Pancreas (tissue), 10 donors: Measurements from ENCODE around the gene HRH1. TPM values are rescaled to one million over a fixed set of nuclear protein-coding genes. Genes with fewer than 3 reads are reported as not detected.
"Not testable (repeated sequence)": the region's sequence is repeated elsewhere in the genome, so short reads cannot be mapped to it uniquely, and the experiment has no call there.

Experiments used
- ATAC-seq, 4 donors: fragments of 200-7000 bp; cut with Tn5 transposase; one replicate each; pipeline versions ENCODE4 v1.8.0 to v1.9.1; 2020; ENCODE audit warnings: mild to moderate bottlenecking in 4 of 4, moderate library complexity in 4 of 4
- DNase-seq, 6 donors: peaks; one replicate each; pipeline ENCODE4 v3.0.0-alpha.2; 2020
- FAIRE-seq: peaks from 2 replicates; lab custom pipeline; 2012; peaks lifted over from hg19 to GRCh38; lab: Jason Lieb, UNC
- H3K27ac ChIP-seq, 4 donors: fragments of 200-600 bp; sonication (generic); 1 replicate in 3 of 4; 2 replicates in 1 of 4; pipeline versions ENCODE4 v1.5.0 to v1.8.0; 2020
- H3K27me3 ChIP-seq, 4 donors: fragments of 200-600 bp; one replicate each; pipeline ENCODE4 v1.8.0; 2021
- H3K36me3 ChIP-seq, 3 donors: fragments of 200-600 bp; sonication (generic) in 1 of 3; one replicate each; pipeline versions ENCODE4 v1.5.0 to v1.8.0; 2020 to 2021
- H3K4me1 ChIP-seq, 3 donors: fragments of 200-600 bp; one replicate each; pipeline ENCODE4 v1.8.0; 2021
- H3K4me3 ChIP-seq, 4 donors: fragments of 200-600 bp; sonication (generic) in 2 of 4; one replicate each; pipeline versions ENCODE4 v1.5.0 to v1.8.0; 2020 to 2021
- H3K9me3 ChIP-seq, 4 donors: fragments of 200-600 bp; one replicate each; pipeline ENCODE4 v1.8.0; 2021
- WGBS, 2 donors: extraction: QIAGEN DNeasy Blood & Tissue Kit; methylation state at CpG; one replicate each; pipeline ENCODE4 v1.1.7; 2013; 5-methylcytosine and 5-hydroxymethylcytosine counted together
- intact Hi-C, 3 donors: fragments of 100-400 bp; cut with DNase I; formaldehyde crosslinking; loops; one replicate each; pipeline versions ENCODE4 v1.11.1 to v1.14.2; 2022
- polyA plus RNA-seq, 2 donors: library from polyadenylated mRNA; stranded (reverse); fragments of 200-250 nt; gene quantifications; one replicate each; pipeline ENCODE4 v1.2.3, GENCODE V29; 2013
- total RNA-seq, 6 donors: library from RNA; stranded (reverse); fragmentation: NEBNext Ultra II Directional in 4 of 6; extraction: Animal tissue kit (Norgen Biotek cat#: 25700) in 4 of 6; gene quantifications; one replicate each; pipeline versions ENCODE4 v1.2.1 to v1.2.4, GENCODE V29; 2021 to 2023
- TF ChIP-seq, protein P1 (sequence below), 4 donors: fragments of 200-600 bp; sonication (generic) in 3 of 4; IDR thresholded peaks; one replicate each; pipeline versions ENCODE4 v1.5.0 to v1.8.0; 2021; ENCODE audit warnings: antibody characterized with exemption in 4 of 4
- donor health status: healthy with polysubstance abuse.
- donor health status: DM: no; HTN: no; CAD: no; lungs with moderate emphysema.
- donor health status: DM: no; HTN: no; CAD: no.
- donor health status: control.
- donor health status: control.
- donor health status: Bipolar disorder and iron deficiency.
- donor health status: DM: yes; HTN: yes; CAD: no.
- donor health status: DM: no; HTN: no; CAD: no.
- donor health status: DM: no; HTN: no; CAD: no.
- donor health status: DM: yes; HTN: yes; CAD: no.

Gene HRH1, protein sequence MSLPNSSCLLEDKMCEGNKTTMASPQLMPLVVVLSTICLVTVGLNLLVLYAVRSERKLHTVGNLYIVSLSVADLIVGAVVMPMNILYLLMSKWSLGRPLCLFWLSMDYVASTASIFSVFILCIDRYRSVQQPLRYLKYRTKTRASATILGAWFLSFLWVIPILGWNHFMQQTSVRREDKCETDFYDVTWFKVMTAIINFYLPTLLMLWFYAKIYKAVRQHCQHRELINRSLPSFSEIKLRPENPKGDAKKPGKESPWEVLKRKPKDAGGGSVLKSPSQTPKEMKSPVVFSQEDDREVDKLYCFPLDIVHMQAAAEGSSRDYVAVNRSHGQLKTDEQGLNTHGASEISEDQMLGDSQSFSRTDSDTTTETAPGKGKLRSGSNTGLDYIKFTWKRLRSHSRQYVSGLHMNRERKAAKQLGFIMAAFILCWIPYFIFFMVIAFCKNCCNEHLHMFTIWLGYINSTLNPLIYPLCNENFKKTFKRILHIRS
- total RNA-seq (1 to 10 TPM in 1 of 6 donors, under 1 TPM in 5; 0.16 to 1.3 (median 0.25) TPM), polyA plus RNA-seq (under 1 TPM; 0.19 to 0.28 TPM)

GRCh38 chr3:11154036-11154952, at the start of gene HRH1:
TSS of gene HRH1 (plus strand) at chr3:11154493. CDS start at chr3:11259038, 104,545 bp downstream.
- WGBS, 2 donors: 2% methylated on average over 29 to 98 of the region's 98 CpGs
- Histone ChIP-seq H3K27me3 (peaks cover 0 to 7% (median 2%) of the 10 kb centered on the region in 4 donors), H3K27ac (no peak within 1 kb of the TSS), H3K4me1 (no peaks in the 10 kb centered on the region), H3K4me3 (peak within 1 kb of the TSS in 1 of 4 donors; percentile 33), H3K9me3 (no peaks in the 10 kb centered on the region), H3K36me3 (no peaks in the 10 kb centered on the region)
- TF ChIP-seq, protein P1, sequence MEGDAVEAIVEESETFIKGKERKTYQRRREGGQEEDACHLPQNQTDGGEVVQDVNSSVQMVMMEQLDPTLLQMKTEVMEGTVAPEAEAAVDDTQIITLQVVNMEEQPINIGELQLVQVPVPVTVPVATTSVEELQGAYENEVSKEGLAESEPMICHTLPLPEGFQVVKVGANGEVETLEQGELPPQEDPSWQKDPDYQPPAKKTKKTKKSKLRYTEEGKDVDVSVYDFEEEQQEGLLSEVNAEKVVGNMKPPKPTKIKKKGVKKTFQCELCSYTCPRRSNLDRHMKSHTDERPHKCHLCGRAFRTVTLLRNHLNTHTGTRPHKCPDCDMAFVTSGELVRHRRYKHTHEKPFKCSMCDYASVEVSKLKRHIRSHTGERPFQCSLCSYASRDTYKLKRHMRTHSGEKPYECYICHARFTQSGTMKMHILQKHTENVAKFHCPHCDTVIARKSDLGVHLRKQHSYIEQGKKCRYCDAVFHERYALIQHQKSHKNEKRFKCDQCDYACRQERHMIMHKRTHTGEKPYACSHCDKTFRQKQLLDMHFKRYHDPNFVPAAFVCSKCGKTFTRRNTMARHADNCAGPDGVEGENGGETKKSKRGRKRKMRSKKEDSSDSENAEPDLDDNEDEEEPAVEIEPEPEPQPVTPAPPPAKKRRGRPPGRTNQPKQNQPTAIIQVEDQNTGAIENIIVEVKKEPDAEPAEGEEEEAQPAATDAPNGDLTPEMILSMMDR (IDR thresholded peaks at IDR 0.05): no peak
- FAIRE-seq: no peak
- peak in 1 of 6 donors; percentile 63 for DNase-seq
- peak in 2 of 4 donors; percentile 21 to 42 for ATAC-seq
- intact Hi-C loops: no loop called here

- DNase-seq, H3K27me3 ChIP-seq, H3K9me3 ChIP-seq, H3K4me1 ChIP-seq, intact Hi-C loops, H3K27ac ChIP-seq, H3K4me3 ChIP-seq, ATAC-seq, FAIRE-seq, H3K36me3 ChIP-seq: not testable (repeated sequence)
- 76 to 81% methylated on average over 2 of the region's 2 CpGs for WGBS, 2 donors
Observed at GRCh38 chr3:11113316-11113715, 41.0 kb upstream of the HRH1 start.

DNA sequence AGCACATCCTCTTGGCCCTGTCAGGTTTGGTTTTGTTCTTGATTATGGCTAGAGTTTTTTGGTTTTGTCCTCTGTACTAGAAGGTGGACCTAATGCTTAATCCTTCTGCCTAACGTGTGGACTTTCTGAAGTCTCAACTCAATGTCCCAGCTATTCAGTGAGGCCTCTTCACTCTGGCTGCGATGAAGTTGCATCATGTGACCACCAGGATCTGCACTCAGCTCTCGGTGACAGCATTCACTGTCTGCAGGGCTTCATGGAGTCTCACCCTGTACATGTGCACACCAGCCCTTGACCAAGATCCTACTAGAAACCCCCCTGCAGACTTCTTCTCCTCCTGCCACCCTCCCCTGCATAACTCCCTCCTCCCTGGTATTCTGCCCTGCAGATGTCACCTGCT, 38.7 kb upstream of the HRH1 start:
- Histone ChIP-seq H3K4me3 (no peak overlapping the region), H3K4me1 (no peaks in the 10 kb centered on the region), H3K27me3 (peaks cover 0 to 7% (median 2%) of the 10 kb centered on the region in 4 donors), H3K36me3 (no peaks in the 10 kb centered on the region), H3K9me3 (no peaks in the 10 kb centered on the region), H3K27ac (no peak overlapping the region)
- no peak for DNase-seq
- FAIRE-seq: no peak
- intact Hi-C loops: no loop called here
- TF ChIP-seq, protein P1 (IDR thresholded peaks at IDR 0.05): no peak
- WGBS, 2 donors: 50 to 59% methylated on average over 3 of the region's 3 CpGs
- ATAC-seq: no peak

GRCh38 chr3:11116336-11117059, 37.8 kb upstream of the HRH1 start:
- ATAC-seq (no peak), DNase-seq (no peak), FAIRE-seq (no peak)
- H3K4me3 ChIP-seq: no peak overlapping the region
- TF ChIP-seq, protein P1 (IDR thresholded peaks at IDR 0.05): no peak
- WGBS, 2 donors: 66 to 80% methylated on average over 8 of the region's 8 CpGs
- no peak overlapping the region for H3K27ac ChIP-seq
- peaks cover 0 to 5% (median 2%) of the 10 kb centered on the region in 4 donors for H3K27me3 ChIP-seq
- H3K9me3 ChIP-seq: no peaks in the 10 kb centered on the region
- intact Hi-C loops: no loop called here
- H3K36me3 ChIP-seq: no peaks in the 10 kb centered on the region
- H3K4me1 ChIP-seq: no peaks in the 10 kb centered on the region
